Endothelial cell of hepatic sinusoid (primary cell): Measurements from ENCODE around the gene AARS2.

Experiments used
- in situ Hi-C: cut with HindIII; loops from 2 replicates; pipeline ENCODE4 v1.10.0; 2017; ENCODE audit warnings: low sequenced_read_pairs

AARS2 gene

GRCh38 chr6:44303842-44304241 lies 9.3 kb downstream of the AARS2 start:
- in situ Hi-C loops = no loop called here

GRCh38 chr6:44302856-44303255 lies 10.3 kb downstream of the AARS2 start:
- in situ Hi-C loops = no loop called here

GRCh38 chr6:44301782-44302564 lies 11.2 kb downstream of the AARS2 start:
- in situ Hi-C loops = no loop called here

- in situ Hi-C loops = no loop called here
These were observed 12.0 kb downstream of the AARS2 start for GRCh38 chr6:44301106-44301505.

GRCh38 chr6:44300292-44300823 lies 12.8 kb downstream of the AARS2 start:
- in situ Hi-C loops = no loop called here

GRCh38 chr6:44298864-44299263 lies 14.3 kb downstream of the AARS2 start:
- in situ Hi-C loops = loop anchor here (5.0 kb wide), 1 partner anchor 38 kb away; no protein-coding TSS in a partner anchor

GRCh38 chr6:44298055-44298803 lies 14.9 kb downstream of the AARS2 start:
- in situ Hi-C loops = loop anchor here (5.0 kb wide), 1 partner anchor 39 kb away; no protein-coding TSS in a partner anchor

- in situ Hi-C loops = loop anchor here (5.0 kb wide), 1 partner anchor 40 kb away; no protein-coding TSS in a partner anchor
These were observed 15.8 kb downstream of the AARS2 start for GRCh38 chr6:44297063-44298038.

- in situ Hi-C loops = loop anchor here (5.0 kb wide), 1 partner anchor 42 kb away; no protein-coding TSS in a partner anchor
These were observed 18.0 kb downstream of the AARS2 start for GRCh38 chr6:44294832-44295791.

GRCh38 chr6:44292661-44293365 lies 20.3 kb downstream of the AARS2 start:
- in situ Hi-C loops = no loop called here

GRCh38 chr6:44291841-44292240 lies 21.3 kb downstream of the AARS2 start:
- in situ Hi-C loops = no loop called here

- in situ Hi-C loops = no loop called here
These were observed 23.4 kb downstream of the AARS2 start for GRCh38 chr6:44289726-44290260.

- in situ Hi-C loops = no loop called here
These were observed 26.4 kb downstream of the AARS2 start for GRCh38 chr6:44286747-44287146.

- in situ Hi-C loops = no loop called here
These were observed 26.9 kb downstream of the AARS2 start for GRCh38 chr6:44286285-44286565.

- in situ Hi-C loops = no loop called here
These were observed 27.4 kb downstream of the AARS2 start for GRCh38 chr6:44285552-44286284.

GRCh38 chr6:44284867-44285266 lies 28.3 kb downstream of the AARS2 start:
- in situ Hi-C loops = no loop called here

- in situ Hi-C loops = no loop called here
These were observed 29.0 kb downstream of the AARS2 start for GRCh38 chr6:44284121-44284520.
